ENCODE data around the gene SIRPD. TPM values are rescaled to one million over a fixed set of nuclear protein-coding genes. Genes with fewer than 3 reads are reported as not detected.

SIRPD gene
- polyA plus RNA-seq, 3 donors, result 0.27 to 1.8 TPM; not detected in 1

Other genes with a start within 250 kb of the SIRPD start
- gene SDCBP2, start 228.6 kb downstream of the SIRPD start, polyA plus RNA-seq, result 10 to 100 TPM in 2 of 3 donors, 1 to 10 TPM in 1; 5.6 to 29.8 (median 15.4) TPM
- gene FKBP1A, start 164.7 kb downstream of the SIRPD start, polyA plus RNA-seq, result 100 to 1,000 TPM; 111 to 542 (median 353) TPM
- gene NSFL1C, start 90.9 kb downstream of the SIRPD start, polyA plus RNA-seq, result 10 to 100 TPM; 24.4 to 52.1 (median 40.8) TPM
- 1 to 10 TPM in 2 of 3 donors, under 1 TPM in 1; 0.75 to 6.1 (median 3.6) TPM for gene SIRPB2, start 66.3 kb downstream of the SIRPD start, polyA plus RNA-seq
- 1 to 10 TPM in 2 of 3 donors, under 1 TPM in 1; 0.13 to 5.6 (median 3.5) TPM for gene SIRPB1, start 62.3 kb upstream of the SIRPD start, polyA plus RNA-seq
- gene SIRPG, start 100.1 kb upstream of the SIRPD start, polyA plus RNA-seq, result under 1 TPM in 2 of 3 donors, not detected in 1; 0.36 to 0.56 TPM

All from adipose tissue (tissue), 3 donors.